HepG2 (cell line): ENCODE data around the gene MAP2K2. TPM values are rescaled to one million over a fixed set of nuclear protein-coding genes. Genes with fewer than 3 reads are reported as not detected.

Experiments used
- ADNP ChIP-seq: sonication (generic); formaldehyde crosslinking; IDR thresholded peaks from 2 replicates; pipeline ENCODE4 v1.4.0; 2020; ENCODE audit warnings: missing genetic modification reagents
- CENPX ChIP-seq: sonication (generic); formaldehyde crosslinking; IDR thresholded peaks from 2 replicates; pipeline ENCODE4 v1.9.0; 2021; ENCODE audit warnings: mild to moderate bottlenecking, missing genetic modification reagents, moderate library complexity
- E2F1 ChIP-seq: sonication (generic); formaldehyde crosslinking; IDR thresholded peaks from 2 replicates; pipeline ENCODE4 v1.5.0; 2020; ENCODE audit warnings: missing genetic modification reagents
- FOXO4 ChIP-seq: sonication (generic); formaldehyde crosslinking; conservative IDR thresholded peaks from 2 replicates; pipeline ENCODE4 v1.8.1; 2023; ENCODE audit warnings: missing genetic modification reagents
- HMGXB4 ChIP-seq, 2 experiments: sonication (generic) in 1 of 2; formaldehyde crosslinking in 1 of 2; IDR thresholded peaks; 2 replicates each; pipeline versions ENCODE4 v1.4.0 to v1.6.1; 2018 to 2020; ENCODE audit warnings: missing genetic modification reagents in 2 of 2, borderline replicate concordance in 1 of 2, low read depth in 1 of 2, mild to moderate bottlenecking in 1 of 2, missing biosample characterization in 1 of 2
- KDM1A ChIP-seq: IDR thresholded peaks from 2 replicates; pipeline ENCODE4 v1.6.1; 2016; ENCODE audit warnings: missing compliant biosample characterization
- MAZ ChIP-seq, 2 experiments: sonication (generic) in 1 of 2; formaldehyde crosslinking in 1 of 2; IDR thresholded peaks; 2 replicates each; pipeline versions ENCODE4 v1.5.0 to v1.6.1; 2012 to 2020; ENCODE audit warnings: low read depth in 2 of 2, mild to moderate bottlenecking in 2 of 2, borderline replicate concordance in 1 of 2, improper control_type of control experiment in 1 of 2, low read length in 1 of 2, missing genetic modification reagents in 1 of 2, moderate library complexity in 1 of 2
- MEF2D ChIP-seq: sonication (generic); formaldehyde crosslinking; IDR thresholded peaks from 2 replicates; pipeline ENCODE4 v1.5.1; 2020; ENCODE audit warnings: mild to moderate bottlenecking, missing genetic modification reagents
- MZF1 ChIP-seq: sonication (generic); formaldehyde crosslinking; IDR thresholded peaks from 2 replicates; pipeline ENCODE4 v1.8.1; 2023; ENCODE audit warnings: mild to moderate bottlenecking, missing genetic modification reagents, borderline replicate concordance
- PATZ1 ChIP-seq: sonication (generic); formaldehyde crosslinking; IDR thresholded peaks from 2 replicates; pipeline ENCODE4 v1.4.0; 2020; ENCODE audit warnings: missing genetic modification reagents
- PBX3 ChIP-seq: sonication (generic); formaldehyde crosslinking; IDR thresholded peaks from 2 replicates; pipeline ENCODE4 v1.8.1; 2023; ENCODE audit warnings: missing genetic modification reagents, inconsistent platforms, borderline replicate concordance
- PITX1 ChIP-seq: sonication (generic); formaldehyde crosslinking; IDR thresholded peaks from 2 replicates; pipeline ENCODE4 v1.5.1; 2020; ENCODE audit warnings: mild to moderate bottlenecking, missing genetic modification reagents
- PPARG ChIP-seq: conservative IDR thresholded peaks from 2 replicates; pipeline ENCODE4 v1.6.1; 2016; ENCODE audit warnings: missing biosample characterization, missing genetic modification reagents
- SKI ChIP-seq: fragments of 450-650 bp; IDR thresholded peaks from one replicate; pipeline ENCODE4 v1.6.1; 2018; ENCODE audit warnings: mild to moderate bottlenecking; ENCODE audit not compliant: partially characterized antibody
- SNAPC2 ChIP-seq: sonication (generic); formaldehyde crosslinking; IDR thresholded peaks from 2 replicates; pipeline ENCODE4 v1.8.1; 2022; ENCODE audit warnings: mild to moderate bottlenecking, missing genetic modification reagents
- TERF1 ChIP-seq: sonication (generic); formaldehyde crosslinking; IDR thresholded peaks from 2 replicates; pipeline ENCODE4 v1.8.0; 2022; ENCODE audit warnings: mild to moderate bottlenecking, missing genetic modification reagents, moderate library complexity
- YY1 ChIP-seq: IDR thresholded peaks from 2 replicates; pipeline ENCODE4 v1.6.1; 2011; ENCODE audit warnings: low read length, low read depth, moderate library complexity, mild to moderate bottlenecking; ENCODE audit not compliant: insufficient read depth, insufficient replicate concordance
- ZNF12 ChIP-seq: sonication (generic); formaldehyde crosslinking; IDR thresholded peaks from 2 replicates; pipeline ENCODE4 v1.5.0; 2020; ENCODE audit warnings: missing genetic modification reagents
- ZNF468 ChIP-seq: sonication (generic); formaldehyde crosslinking; IDR thresholded peaks from 2 replicates; pipeline ENCODE4 v1.8.0; 2022; ENCODE audit warnings: mild to moderate bottlenecking, moderate library complexity, missing genetic modification reagents
- ZNF567 ChIP-seq: sonication (generic); formaldehyde crosslinking; IDR thresholded peaks from 2 replicates; pipeline ENCODE4 v1.8.1; 2023; ENCODE audit warnings: mild to moderate bottlenecking, missing genetic modification reagents, borderline replicate concordance
- polyA plus RNA-seq, 8 experiments: library from polyadenylated mRNA; depleted of rRNA in 3 of 8; stranded (reverse) in 7 of 8; unstranded in 1 of 8; fragments of >200 nt; fragmentation: Illumina TruSeq in 4 of 8; extraction: Trizol in 4 of 8; gene quantifications; 2 replicates each; pipeline versions ENCODE4 v1.2.1 to v1.2.3, GENCODE V29; 2011 to 2016; ENCODE audit warnings: low read depth in 4 of 8, missing spikeins in 1 of 8, mixed read lengths in 1 of 8; ENCODE audit not compliant: insufficient read depth in 1 of 8
- total RNA-seq, 5 experiments: library from RNA; depleted of rRNA; stranded (reverse); fragments of >200 nt; fragmentation: Illumina TruSeq; extraction: Trizol; gene quantifications; 2 replicates each; pipeline ENCODE4 v1.2.3, GENCODE V29; 2016; ENCODE audit warnings: low read depth in 1 of 5

MAP2K2 gene
- total and polyA plus RNA-seq, 2 of the 13 experiments (the other 11 are each of a cell fraction or from before 2014, with no cell fraction given), result 70.3 to 80.9 TPM

GRCh38 chr19:4061178-4061682 lies 62.7 kb downstream of the MAP2K2 start (continued):
- TF ChIP-seq FOXO4 (CRISPR knock-in tag), result no peak
- no peak for TF ChIP-seq TERF1
- no peak for TF ChIP-seq CENPX (CRISPR knock-in tag)
- peak; percentile 77 for TF ChIP-seq YY1
- no peak for TF ChIP-seq E2F1 (CRISPR knock-in tag)
- TF ChIP-seq HMGXB4 (CRISPR knock-in tag; IDR thresholded peaks at IDR 0.05; ENCODE audit: borderline replicate concordance in 1 of 2, low read depth in 1 of 2), result 0 out of 4 replicates have a peak, but pooled peaks of 1 of the 2 experiments have one; percentile 20
- peak; percentile 10 for TF ChIP-seq SKI
- TF ChIP-seq MZF1 (CRISPR knock-in tag), result no peak
- TF ChIP-seq SNAPC2, result no peak
- no peak for TF ChIP-seq ZNF12 (CRISPR knock-in tag)
- TF ChIP-seq ZNF567, result no peak
- 0 out of 2 replicates have a peak, but pooled peaks have one; percentile 4 for TF ChIP-seq ADNP (CRISPR knock-in tag)
- TF ChIP-seq PPARG, result no peak
- TF ChIP-seq PBX3 (CRISPR knock-in tag), result no peak
- no peak for TF ChIP-seq KDM1A (CRISPR knock-in tag)
- peak; percentile 89 for TF ChIP-seq PATZ1 (CRISPR knock-in tag)
- no peak for TF ChIP-seq ZNF468 (CRISPR knock-in tag)
- 0 out of 2 replicates have a peak, but pooled peaks have one; percentile 28 for TF ChIP-seq MEF2D (CRISPR knock-in tag)
- 0 out of 2 replicates have a peak, but pooled peaks have one; percentile 27 for TF ChIP-seq PITX1 (CRISPR knock-in tag)
- TF ChIP-seq MAZ (IDR thresholded peaks at IDR 0.05; ENCODE audit: borderline replicate concordance, low read depth, low read length), result no peak
- peak; percentile 24; the same call in 1 of the 2 replicates for TF ChIP-seq MAZ (CRISPR knock-in tag; IDR thresholded peaks at IDR 0.05; ENCODE audit: low read depth)
